Measurements from ENCODE around the gene DENND10. TPM values are rescaled to one million over a fixed set of nuclear protein-coding genes. Genes with fewer than 3 reads are reported as not detected.
A peak's percentile ranks its signal among the peaks of the same experiment; 100 is the strongest.

DENND10 gene
- total RNA-seq, 3 donors from 2014 or later = 33.8 to 55.0 (median 37.3) TPM

DNA sequence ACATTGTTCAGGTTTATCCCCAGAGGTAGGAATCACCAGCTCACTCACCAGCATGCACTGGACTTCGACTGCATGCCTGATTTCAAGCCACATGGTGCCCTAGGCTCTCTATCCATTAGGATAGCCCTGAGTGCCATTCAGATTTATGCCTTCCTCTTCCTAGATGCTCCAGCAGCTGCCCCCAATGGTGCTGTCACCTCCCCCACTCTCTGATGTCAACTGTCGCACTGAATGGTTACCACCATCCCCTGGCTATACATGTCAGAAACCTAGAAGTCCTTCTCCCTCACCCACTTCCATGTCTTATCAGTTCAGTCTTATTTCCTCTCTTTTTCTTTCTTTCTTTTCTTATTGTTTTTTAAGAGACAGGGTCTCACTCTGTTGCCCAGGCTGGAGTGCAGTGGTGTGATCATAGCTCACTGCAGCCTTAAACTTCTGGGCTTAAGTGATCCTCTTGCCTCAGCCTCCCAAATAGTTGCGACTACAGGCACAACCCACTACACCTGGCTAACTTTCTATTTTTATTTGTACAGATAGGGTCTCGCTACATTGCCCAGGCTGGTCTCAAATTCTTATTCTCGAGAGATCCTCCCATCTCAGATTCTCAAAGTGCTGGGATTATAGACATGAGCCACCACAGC lies 58.7 kb downstream of the DENND10 start:
- intact Hi-C loops (cut with DNase I; ENCODE audit: low total_unique reads) = no loop called here
- Histone ChIP-seq H3K9me3 (no peaks in the 10 kb centered on the region), H3K36me3 (no peaks in the 10 kb centered on the region), H3K4me1 (peaks cover 0 to 4% of the 10 kb centered on the region in 2 donors), H3K27me3 (no peaks in the 10 kb centered on the region), H3K4me3 (no peak overlapping the region), H3K27ac (no peak overlapping the region)
- TF ChIP-seq POLR2A (IDR thresholded peaks at IDR 0.05) (no peak), POLR2AphosphoS5 (IDR thresholded peaks at IDR 0.05) (no peak), CTCF (IDR thresholded peaks at IDR 0.05) (no peak)
- no peak for DNase-seq (ENCODE audit: low spot score in 2 of 2)

GRCh38 chr10:119165171-119166117 lies 61.5 kb downstream of the DENND10 start, which contains the start of gene SFXN4:
Gene SFXN4 (minus strand): TSS chr10:119165714. CDS start chr10:119165647, 67 bp downstream.
- H3K9me3 ChIP-seq = no peaks in the 10 kb centered on the region
- intact Hi-C loops (cut with DNase I; ENCODE audit: low total_unique reads) = no loop called here
- no peak for TF ChIP-seq CTCF (IDR thresholded peaks at IDR 0.05)
- TF ChIP-seq POLR2AphosphoS5 (IDR thresholded peaks at IDR 0.05) = peak; percentile 63 to 77 (median 69)
- peak; percentile 51 to 62 for DNase-seq (ENCODE audit: low spot score in 2 of 2)
- H3K36me3 ChIP-seq = no peaks in the 10 kb centered on the region
- H3K4me1 ChIP-seq = peaks cover 0 to 4% of the 10 kb centered on the region in 2 donors
- H3K27ac ChIP-seq = peak within 1 kb of the TSS; percentile 86 to 93
- H3K4me3 ChIP-seq = peak within 1 kb of the TSS; percentile 74 to 84 (median 83)
- H3K27me3 ChIP-seq = no peaks in the 10 kb centered on the region

GRCh38 chr10:119166118-119166500 lies 62.2 kb downstream of the DENND10 start:
- Histone ChIP-seq H3K9me3 (no peaks in the 10 kb centered on the region), H3K4me1 (peaks cover 0 to 4% of the 10 kb centered on the region in 2 donors), H3K27me3 (no peaks in the 10 kb centered on the region), H3K27ac (peak overlapping the region; percentile 86 to 93), H3K4me3 (peak overlapping the region; percentile 74 to 84 (median 83)), H3K36me3 (no peaks in the 10 kb centered on the region)
- no peak for TF ChIP-seq POLR2A (IDR thresholded peaks at IDR 0.05)
- TF ChIP-seq POLR2AphosphoS5 (IDR thresholded peaks at IDR 0.05) = no peak
- TF ChIP-seq CTCF (IDR thresholded peaks at IDR 0.05) = no peak
- no peak for DNase-seq (ENCODE audit: low spot score in 2 of 2)
- intact Hi-C loops (cut with DNase I; ENCODE audit: low total_unique reads) = no loop called here

GRCh38 chr10:119166564-119166963 lies 62.7 kb downstream of the DENND10 start:
- H3K9me3 ChIP-seq = no peaks in the 10 kb centered on the region
- DNase-seq (ENCODE audit: low spot score in 2 of 2) = no peak

More at GRCh38 chr10:119166564-119166963, 62.7 kb downstream of the DENND10 start:
- Histone ChIP-seq H3K36me3 (peaks cover 4% of the 10 kb centered on the region), H3K27me3 (no peaks in the 10 kb centered on the region), H3K4me1 (peaks cover 0 to 4% of the 10 kb centered on the region in 2 donors), H3K4me3 (peak overlapping the region in 2 of 3 donors; percentile 83 to 84), H3K27ac (peak overlapping the region; percentile 86 to 93)
- intact Hi-C loops (cut with DNase I; ENCODE audit: low total_unique reads) = no loop called here
- TF ChIP-seq CTCF (IDR thresholded peaks at IDR 0.05) = no peak
- TF ChIP-seq POLR2AphosphoS5 (IDR thresholded peaks at IDR 0.05) = no peak
- TF ChIP-seq POLR2A (IDR thresholded peaks at IDR 0.05) = no peak
